ENCODE data around the gene SLC41A1.
A peak's percentile ranks its signal among the peaks of the same experiment; 100 is the strongest.

SLC41A1 gene

GRCh38 chr1:205751036-205751651 lies 61.9 kb downstream of the SLC41A1 start:
- no peak for DNase-seq (ENCODE audit: low read depth)

DNA sequence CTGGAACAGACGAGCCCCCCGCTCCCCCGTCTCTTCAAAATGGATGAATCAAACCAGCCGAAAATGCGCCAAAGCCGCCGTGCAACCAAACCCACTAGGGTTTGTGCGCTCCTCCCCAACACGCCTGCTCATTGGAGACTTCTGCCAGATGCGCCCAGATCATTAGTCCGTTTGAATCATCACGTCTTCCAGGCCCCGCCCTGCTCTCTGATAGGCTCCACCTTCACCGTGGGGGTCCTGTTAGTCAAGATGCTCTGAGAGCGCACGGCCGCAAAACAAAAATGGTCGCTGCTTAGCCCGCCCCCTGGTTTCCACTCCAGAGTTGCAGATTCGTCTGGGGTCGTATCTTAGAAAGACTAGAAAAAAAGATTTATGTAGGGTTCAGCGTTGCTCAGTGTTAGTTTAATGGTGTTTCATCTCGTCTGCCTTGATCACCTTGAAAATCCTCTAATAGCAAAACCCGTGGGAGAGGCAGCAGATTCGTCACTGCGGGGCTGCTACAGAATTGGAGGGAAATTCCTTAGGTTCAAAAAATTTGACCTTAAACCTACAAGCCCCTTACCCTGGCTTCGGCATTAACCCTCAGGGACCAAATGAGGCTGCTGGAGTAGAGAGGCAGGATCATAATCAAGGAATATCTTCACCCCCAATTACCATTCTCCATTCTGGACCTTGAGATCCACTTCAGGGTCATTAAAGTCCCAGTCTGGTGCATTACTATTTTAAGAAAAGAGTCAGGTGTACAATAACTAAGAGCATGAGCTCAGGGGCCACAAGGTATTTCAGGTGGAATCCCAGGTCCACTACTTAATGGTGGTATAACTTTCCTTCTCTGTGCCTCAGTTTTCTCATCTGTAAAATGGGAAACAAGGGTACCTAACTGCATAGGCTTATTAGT lies 62.6 kb downstream of the SLC41A1 start, which contains the start of gene NUCKS1:
TSS of gene NUCKS1 (minus strand) at position 45 of the 898 bp plus-strand sequence. CDS start 209 bp downstream, outside the sequence.
- peak; percentile 93 for DNase-seq (ENCODE audit: low read depth)

DNA sequence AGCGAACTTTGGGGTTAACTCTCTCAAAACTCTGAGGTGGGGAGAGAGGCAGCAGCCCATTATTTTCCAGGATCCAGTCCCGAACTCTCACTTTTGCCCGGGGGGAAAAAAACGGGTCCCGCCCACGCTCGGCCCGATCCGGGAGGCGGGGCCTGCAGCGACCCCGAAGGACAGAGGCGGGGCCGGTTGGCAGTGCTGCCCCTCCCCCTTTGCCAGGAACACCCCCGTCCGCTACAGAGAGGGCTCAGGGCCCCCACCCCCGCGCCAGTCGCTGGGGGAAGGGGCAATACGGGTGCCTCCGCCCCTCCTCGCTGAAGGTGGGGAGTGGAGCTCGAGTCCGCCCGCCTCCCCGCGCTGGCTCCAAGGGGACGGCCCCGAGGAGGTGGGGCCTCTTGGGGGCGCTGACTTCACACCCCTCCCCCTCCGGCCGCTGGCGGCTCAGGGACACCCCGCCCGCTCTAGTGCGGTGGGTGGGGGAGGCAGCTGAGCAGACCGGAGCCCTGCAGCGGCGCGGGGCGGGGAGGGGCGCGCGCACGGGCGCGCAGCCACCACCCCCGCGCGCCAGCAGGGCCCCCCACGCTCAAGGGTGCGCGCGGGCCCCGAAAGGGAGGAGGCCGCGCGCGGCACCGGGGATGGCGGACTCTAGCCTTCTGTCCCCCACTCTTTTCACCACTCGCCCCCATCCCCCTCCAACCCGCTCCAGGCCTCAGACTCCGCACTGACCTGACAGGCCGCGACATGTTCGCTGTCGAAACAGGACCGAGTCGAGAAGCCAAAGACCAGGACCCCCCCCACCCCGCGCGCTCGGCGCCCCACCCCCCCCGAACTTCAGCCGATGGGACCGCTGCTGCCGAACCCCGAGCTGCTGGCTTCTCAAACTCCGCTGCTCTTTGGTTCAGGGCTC lies 63.5 kb downstream of the SLC41A1 start:
- peak; percentile 97 for DNase-seq (ENCODE audit: low read depth)

- DNase-seq (ENCODE audit: low read depth), result peak; percentile 28
Observed at GRCh38 chr1:205748403-205749233, 64.4 kb downstream of the SLC41A1 start.

DNA sequence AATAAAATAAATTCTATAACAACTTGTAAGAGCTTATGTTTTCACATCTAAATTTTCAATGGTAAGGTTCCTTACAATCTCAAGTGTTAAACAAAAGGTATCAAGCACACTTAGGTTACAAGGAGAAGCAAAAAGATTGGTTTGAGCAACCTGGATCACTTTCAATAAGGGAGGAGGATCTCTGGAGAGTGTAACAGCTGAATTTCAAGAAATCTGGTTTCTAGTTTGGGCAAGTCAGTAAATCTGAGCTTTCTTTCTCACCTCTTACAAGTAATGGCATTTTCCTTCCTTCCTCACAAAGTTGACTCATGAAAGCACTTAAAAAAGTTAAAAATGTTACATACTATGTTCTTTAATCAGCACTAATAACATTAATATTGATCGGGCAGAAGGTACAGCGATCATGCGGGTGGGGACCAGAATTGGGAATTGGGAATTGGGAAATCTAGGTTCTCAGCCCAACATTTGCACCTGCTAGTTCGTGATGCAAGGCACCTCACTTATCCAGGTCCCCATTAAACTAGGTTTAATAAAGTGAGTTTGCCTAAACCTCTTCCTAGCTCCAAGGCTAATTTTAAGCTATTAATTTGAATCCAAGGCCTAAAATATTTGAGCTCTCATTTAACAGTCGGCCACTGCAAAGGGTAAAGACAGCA lies 66.1 kb downstream of the SLC41A1 start:
- DNase-seq (ENCODE audit: low read depth), result no peak

DNA sequence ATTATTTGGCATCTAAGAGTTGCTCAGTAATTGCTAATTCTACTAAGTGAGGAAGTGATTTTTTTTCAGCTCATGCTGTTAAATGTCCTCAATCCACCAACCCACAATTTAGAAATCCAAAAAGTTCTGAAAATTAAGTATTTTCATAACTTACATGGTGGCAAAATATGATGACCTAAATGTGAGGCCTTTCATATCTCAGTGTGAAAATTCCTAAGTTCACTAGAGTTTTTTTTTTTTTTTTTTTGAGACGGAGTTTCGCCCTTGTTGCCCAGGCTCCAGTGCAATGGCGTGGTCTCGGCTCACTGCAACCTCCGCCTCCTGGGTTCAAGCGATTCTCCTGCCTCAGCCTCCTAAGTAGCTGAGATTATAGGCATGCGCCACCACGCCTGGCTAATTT lies 68.6 kb downstream of the SLC41A1 start:
- no peak for DNase-seq (ENCODE audit: low read depth)

GRCh38 chr1:205743977-205744376 lies 69.0 kb downstream of the SLC41A1 start:
- no peak for DNase-seq (ENCODE audit: low read depth)

GRCh38 chr1:205741681-205742080 lies 71.3 kb downstream of the SLC41A1 start:
- DNase-seq (ENCODE audit: low read depth), result no peak

DNA sequence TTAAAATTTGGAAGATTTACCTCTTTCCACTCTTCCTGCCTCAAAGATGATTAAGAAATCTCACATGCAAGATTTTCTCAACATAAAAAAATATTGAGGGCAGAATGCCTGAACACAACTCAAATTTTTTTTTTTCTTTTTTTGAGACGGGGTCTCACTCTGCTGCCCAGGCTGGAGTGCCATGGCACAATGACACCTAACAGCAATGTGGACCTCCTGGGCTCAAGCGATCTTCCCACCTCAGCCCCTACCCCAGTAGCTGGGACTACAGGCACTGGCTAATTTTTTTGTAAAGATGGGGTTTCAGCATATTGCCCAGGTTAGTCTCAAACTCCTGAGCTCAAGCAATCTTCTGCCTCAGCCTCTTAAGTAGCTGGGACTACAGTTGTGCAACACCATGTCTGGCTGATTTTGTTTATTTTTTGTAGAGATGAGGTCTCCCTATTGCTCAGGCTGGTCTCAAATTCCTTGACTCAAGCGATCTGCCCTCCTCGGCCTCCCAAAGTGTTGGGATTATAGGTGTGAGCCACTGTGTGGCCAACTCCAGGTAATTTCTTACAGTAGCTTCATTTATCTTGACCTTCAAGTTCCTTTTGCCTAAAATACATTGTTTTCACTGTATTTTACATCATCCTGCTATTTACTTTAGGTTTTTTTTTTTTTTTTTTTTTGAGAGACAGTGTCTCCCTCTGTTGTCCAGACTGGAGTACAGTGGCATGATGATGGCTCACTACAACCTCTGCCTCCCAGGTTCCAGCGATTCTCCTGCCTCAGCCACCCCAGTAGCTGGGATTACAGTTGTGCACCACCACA lies 73.4 kb downstream of the SLC41A1 start:
- no peak for DNase-seq (ENCODE audit: low read depth)
